ENCODE results near the gene MINDY2. TPM values are rescaled to one million over a fixed set of nuclear protein-coding genes. Genes with fewer than 3 reads are reported as not detected.

The MINDY2 gene
- total RNA-seq, 2 donors from 2014 or later = 26.6 to 32.5 TPM

DNA sequence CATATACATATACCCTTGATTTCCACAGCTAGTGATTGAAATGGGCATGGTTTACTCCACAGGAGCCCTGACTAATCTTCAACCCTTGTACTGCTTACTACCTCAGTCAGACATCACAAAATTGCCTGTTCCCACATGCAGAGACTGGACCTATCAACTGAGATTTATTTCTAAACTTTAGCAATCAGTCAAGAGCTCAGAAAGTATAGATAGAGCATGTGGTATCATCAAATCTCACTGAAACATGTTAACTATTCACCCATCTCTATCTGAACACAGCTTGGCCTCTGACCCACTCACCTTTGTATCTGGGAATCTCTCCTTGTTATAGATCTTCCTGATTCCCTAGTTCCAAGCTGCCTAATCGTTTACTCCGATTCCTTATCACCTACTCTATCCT, 36.2 kb upstream of the MINDY2 start:
- Histone ChIP-seq H3K27me3 (ENCODE audit: control insufficient read depth, insufficient read depth, low read length, poor library complexity, severe bottlenecking) (no peaks in the 10 kb centered on the region), H3K9ac (ENCODE audit: extremely low read depth, low read length, poor library complexity, severe bottlenecking) (no peak overlapping the region), H3K4me1 (ENCODE audit: control insufficient read depth, insufficient read depth, low read length) (peaks cover 10% of the 10 kb centered on the region), H3K36me3 (ENCODE audit: control insufficient read depth, insufficient read depth, low read length) (peaks cover 8% of the 10 kb centered on the region), H3K4me3 (ENCODE audit: low read length) (no peak overlapping the region), H3K9me3 (ENCODE audit: control insufficient read depth, low read length) (no peaks in the 10 kb centered on the region), H3K27ac (ENCODE audit: low read depth, low read length) (no peak overlapping the region)
- peaks cover 14% of the 10 kb centered on the region for H3K36me3 Mint-ChIP-seq (ENCODE audit: low read depth)
- TF ChIP-seq, protein P1, sequence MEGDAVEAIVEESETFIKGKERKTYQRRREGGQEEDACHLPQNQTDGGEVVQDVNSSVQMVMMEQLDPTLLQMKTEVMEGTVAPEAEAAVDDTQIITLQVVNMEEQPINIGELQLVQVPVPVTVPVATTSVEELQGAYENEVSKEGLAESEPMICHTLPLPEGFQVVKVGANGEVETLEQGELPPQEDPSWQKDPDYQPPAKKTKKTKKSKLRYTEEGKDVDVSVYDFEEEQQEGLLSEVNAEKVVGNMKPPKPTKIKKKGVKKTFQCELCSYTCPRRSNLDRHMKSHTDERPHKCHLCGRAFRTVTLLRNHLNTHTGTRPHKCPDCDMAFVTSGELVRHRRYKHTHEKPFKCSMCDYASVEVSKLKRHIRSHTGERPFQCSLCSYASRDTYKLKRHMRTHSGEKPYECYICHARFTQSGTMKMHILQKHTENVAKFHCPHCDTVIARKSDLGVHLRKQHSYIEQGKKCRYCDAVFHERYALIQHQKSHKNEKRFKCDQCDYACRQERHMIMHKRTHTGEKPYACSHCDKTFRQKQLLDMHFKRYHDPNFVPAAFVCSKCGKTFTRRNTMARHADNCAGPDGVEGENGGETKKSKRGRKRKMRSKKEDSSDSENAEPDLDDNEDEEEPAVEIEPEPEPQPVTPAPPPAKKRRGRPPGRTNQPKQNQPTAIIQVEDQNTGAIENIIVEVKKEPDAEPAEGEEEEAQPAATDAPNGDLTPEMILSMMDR (conservative IDR thresholded peaks at IDR 0.05) = no peak
- H3K27me3 Mint-ChIP-seq (ENCODE audit: insufficient read depth) = no peaks in the 10 kb centered on the region
- peak overlapping the region; percentile 65 for H3K27ac Mint-ChIP-seq
- H3K4me3 Mint-ChIP-seq = no peak overlapping the region
- 38 to 77% methylated on average over 2 of the region's 2 CpGs for WGBS, 2 experiments (ENCODE audit: insufficient coverage in 1 of 2, insufficient read length in 1 of 2)
- H3K4me1 Mint-ChIP-seq = peaks cover 46% of the 10 kb centered on the region
- H3K9me3 Mint-ChIP-seq = peaks cover 9% of the 10 kb centered on the region
- no peak for DNase-seq

DNA sequence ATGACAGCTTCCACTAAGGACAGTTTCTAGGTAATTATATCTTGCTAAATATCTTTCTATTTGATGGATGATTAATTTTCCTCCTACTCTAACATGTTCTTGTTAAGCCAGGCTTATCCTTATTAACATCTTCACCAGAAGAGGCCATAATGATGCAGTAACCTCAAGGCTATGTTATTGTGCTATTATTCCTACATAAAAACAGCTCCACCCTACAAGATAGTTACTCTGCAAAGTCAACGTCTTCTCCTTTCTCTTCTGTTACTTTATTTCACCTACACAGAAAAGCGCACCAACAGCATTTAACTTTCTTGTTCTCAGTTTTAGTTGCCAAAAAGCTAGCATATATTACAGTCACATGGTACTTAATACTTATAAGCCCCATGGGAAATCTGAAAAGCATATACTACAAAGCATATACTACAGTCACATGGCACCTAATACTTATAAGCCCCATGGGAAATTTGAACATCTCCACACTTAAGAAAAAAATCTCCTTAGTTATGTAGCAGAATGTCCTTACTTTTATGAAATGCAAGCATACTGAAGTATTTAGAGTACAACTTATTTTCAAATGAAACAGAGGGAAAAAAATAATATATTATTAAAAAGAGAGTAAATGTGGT, 35.0 kb upstream of the MINDY2 start:
- Histone ChIP-seq H3K27me3 (ENCODE audit: control insufficient read depth, insufficient read depth, low read length, poor library complexity, severe bottlenecking) (no peaks in the 10 kb centered on the region), H3K27ac (ENCODE audit: low read depth, low read length) (no peak overlapping the region), H3K4me3 (ENCODE audit: low read length) (no peak overlapping the region), H3K4me1 (ENCODE audit: control insufficient read depth, insufficient read depth, low read length) (peaks cover 10% of the 10 kb centered on the region), H3K9me3 (ENCODE audit: control insufficient read depth, low read length) (no peaks in the 10 kb centered on the region), H3K36me3 (ENCODE audit: control insufficient read depth, insufficient read depth, low read length) (peaks cover 8% of the 10 kb centered on the region), H3K9ac (ENCODE audit: extremely low read depth, low read length, poor library complexity, severe bottlenecking) (no peak overlapping the region)
- WGBS, 2 experiments (ENCODE audit: insufficient coverage in 1 of 2, insufficient read length in 1 of 2) = 78 to 92% methylated on average over 2 of the region's 2 CpGs
- Mint-ChIP-seq H3K9me3 (peaks cover 9% of the 10 kb centered on the region), H3K4me1 (peaks cover 38% of the 10 kb centered on the region), H3K4me3 (no peak overlapping the region), H3K27me3 (ENCODE audit: insufficient read depth) (no peaks in the 10 kb centered on the region), H3K36me3 (ENCODE audit: low read depth) (peaks cover 14% of the 10 kb centered on the region), H3K27ac (peak overlapping the region; percentile 33)
- TF ChIP-seq, protein P1 (conservative IDR thresholded peaks at IDR 0.05) = no peak
- no peak for DNase-seq

DNA sequence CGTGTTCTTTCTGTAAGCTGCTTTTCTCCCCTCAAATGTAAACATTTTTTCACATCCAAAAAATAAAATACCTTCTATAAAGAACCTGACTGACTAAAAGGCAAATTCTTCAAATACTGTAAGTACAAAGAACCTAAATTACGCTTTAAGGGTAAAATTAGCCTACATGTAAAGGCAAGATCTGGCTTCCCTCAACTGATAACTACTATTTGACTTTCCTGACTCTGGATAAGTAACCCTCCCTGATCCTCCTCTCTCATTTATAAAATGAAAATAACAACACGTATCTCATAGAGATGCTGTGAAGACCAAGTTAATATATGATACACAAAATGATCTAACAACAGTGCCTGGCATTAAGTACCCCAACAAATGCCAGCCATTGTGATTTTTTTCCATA, 33.8 kb upstream of the MINDY2 start:
- peaks cover 5% of the 10 kb centered on the region for H3K36me3 Mint-ChIP-seq (ENCODE audit: low read depth)
- peaks cover 40% of the 10 kb centered on the region for H3K4me1 Mint-ChIP-seq
- Histone ChIP-seq H3K9me3 (ENCODE audit: control insufficient read depth, low read length) (no peaks in the 10 kb centered on the region), H3K27me3 (ENCODE audit: control insufficient read depth, insufficient read depth, low read length, poor library complexity, severe bottlenecking) (no peaks in the 10 kb centered on the region), H3K36me3 (ENCODE audit: control insufficient read depth, insufficient read depth, low read length) (no peaks in the 10 kb centered on the region), H3K9ac (ENCODE audit: extremely low read depth, low read length, poor library complexity, severe bottlenecking) (no peak overlapping the region), H3K4me1 (ENCODE audit: control insufficient read depth, insufficient read depth, low read length) (peaks cover 10% of the 10 kb centered on the region), H3K4me3 (ENCODE audit: low read length) (no peak overlapping the region), H3K27ac (ENCODE audit: low read depth, low read length) (no peak overlapping the region)
- no peak overlapping the region for H3K4me3 Mint-ChIP-seq
- H3K9me3 Mint-ChIP-seq = peaks cover 4% of the 10 kb centered on the region
- DNase-seq = no peak
- H3K27ac Mint-ChIP-seq = no peak overlapping the region
- 76 to 93% methylated on average over 2 to 3 of the region's 3 CpGs for WGBS, 2 experiments (ENCODE audit: insufficient coverage in 1 of 2, insufficient read length in 1 of 2)
- H3K27me3 Mint-ChIP-seq (ENCODE audit: insufficient read depth) = no peaks in the 10 kb centered on the region
- TF ChIP-seq, protein P1 (conservative IDR thresholded peaks at IDR 0.05) = no peak
